Right lobe of liver (tissue), 6 donors: ENCODE data around the gene SUFU. TPM values are rescaled to one million over a fixed set of nuclear protein-coding genes. Genes with fewer than 3 reads are reported as not detected.
A peak's percentile ranks its signal among the peaks of the same experiment; 100 is the strongest.

Source experiments
- ATAC-seq, 4 donors: fragments of 200-7000 bp; cut with Tn5 transposase; one replicate each; pipeline ENCODE4 v1.9.1; 2020; ENCODE audit warnings: mild to moderate bottlenecking in 4 of 4, moderate library complexity in 4 of 4
- DNase-seq, 3 donors: peaks; one replicate each; pipeline ENCODE4 v3.0.0-alpha.2; 2020
- H3K27ac ChIP-seq, 3 donors: fragments of 200-600 bp; one replicate each; pipeline ENCODE4 v1.8.0; 2022
- H3K27me3 ChIP-seq, 2 donors: fragments of 200-600 bp; one replicate each; pipeline ENCODE4 v1.8.0; 2022
- H3K36me3 ChIP-seq, 4 donors: fragments of 200-600 bp; sonication (generic) in 1 of 4; one replicate each; pipeline versions ENCODE4 v1.5.1 to v1.8.0; 2017 to 2022; ENCODE audit warnings: control low read depth in 1 of 4
- H3K4me1 ChIP-seq, 4 donors: fragments of 200-600 bp; sonication (generic) in 1 of 4; one replicate each; pipeline versions ENCODE4 v1.5.1 to v1.8.0; 2017 to 2022; ENCODE audit warnings: control low read depth in 1 of 4
- H3K4me3 ChIP-seq, 3 donors: fragments of 200-600 bp; one replicate each; pipeline ENCODE4 v1.8.0; 2022
- H3K9me3 ChIP-seq, 4 donors: fragments of 200-600 bp; sonication (generic) in 1 of 4; one replicate each; pipeline versions ENCODE4 v1.5.1 to v1.8.0; 2017 to 2022; ENCODE audit warnings: control low read depth in 1 of 4
- CTCF ChIP-seq, 4 donors: fragments of 200-600 bp in 3 of 4; fragments of 450-650 bp in 1 of 4; IDR thresholded peaks; one replicate each; pipeline versions ENCODE4 v1.5.1 to v1.8.0; 2016 to 2022; ENCODE audit warnings: antibody characterized with exemption in 4 of 4, mild to moderate bottlenecking in 2 of 4
- POLR2A ChIP-seq: fragments of 450-650 bp; IDR thresholded peaks from one replicate; pipeline ENCODE4 v1.6.1; 2017; ENCODE audit warnings: antibody characterized with exemption, mild to moderate bottlenecking
- WGBS: methylation state at CpG from one replicate; pipeline ENCODE4 v1.1.6; 2018; ENCODE audit warnings: low coverage, low lambda C conversion rate; ENCODE audit not compliant: insufficient coverage; ENCODE audit errors: missing lambda C conversion rate; 5-methylcytosine and 5-hydroxymethylcytosine counted together
- intact Hi-C, 2 donors: fragments of 100-400 bp; cut with DNase I; formaldehyde crosslinking; loops; one replicate each; pipeline versions ENCODE4 v1.11.2 to v1.14.1; 2022
- total RNA-seq, 6 experiments: library from RNA; depleted of rRNA in 2 of 6; stranded (reverse); fragments of >200 nt in 2 of 6; fragmentation: NEBNext Ultra II Directional in 3 of 6; extraction: Animal tissue kit (Norgen Biotek cat#: 25700) in 3 of 6; gene quantifications; one replicate each; pipeline versions ENCODE4 v1.1.0 to v1.2.4, GENCODE V29; 2016 to 2023
- donor health status: DM: no; HTN: yes; CAD: no.
- donor health status: DM: no; HTN: no; CAD: no.
- donor health status: DM: no; HTN: no; CAD: no.
- donor health status: DM: no; HTN: yes; CAD: no.
- donor health status: DM: no; HTN: yes; CAD: no.

The SUFU gene
- total RNA-seq, 6 experiments from 2014 or later, result 4.2 to 6.2 (median 5.1) TPM

- TF ChIP-seq POLR2A (no peak), CTCF (IDR thresholded peaks at IDR 0.05) (no peak)
- Histone ChIP-seq H3K4me3 (no peak overlapping the region), H3K27ac (no peak overlapping the region), H3K27me3 (no peaks in the 10 kb centered on the region), H3K4me1 (no peaks in the 10 kb centered on the region), H3K9me3 (no peaks in the 10 kb centered on the region), H3K36me3 (peaks cover 0 to 50% (median 26%) of the 10 kb centered on the region in 4 donors)
- ATAC-seq (no peak), DNase-seq (no peak)
- intact Hi-C loops, result no loop called here
Observed at GRCh38 chr10:102479651-102480050, 24.1 kb upstream of the SUFU start.

- peak in 1 of 3 donors; percentile 44 for DNase-seq
- intact Hi-C loops, result no loop called here
- WGBS, result 90% methylated on average over 6 of the region's 9 CpGs
- Histone ChIP-seq H3K36me3 (peaks cover 0 to 57% (median 29%) of the 10 kb centered on the region in 4 donors), H3K4me3 (no peak overlapping the region), H3K27me3 (no peaks in the 10 kb centered on the region), H3K4me1 (no peaks in the 10 kb centered on the region), H3K9me3 (no peaks in the 10 kb centered on the region), H3K27ac (no peak overlapping the region)
- TF ChIP-seq POLR2A (no peak), CTCF (IDR thresholded peaks at IDR 0.05) (no peak)
- ATAC-seq, result no peak
Observed at GRCh38 chr10:102480396-102480795, 23.4 kb upstream of the SUFU start.

- no peaks in the 10 kb centered on the region for H3K27me3 ChIP-seq
- peaks cover 6 to 91% (median 43%) of the 10 kb centered on the region in 4 donors for H3K36me3 ChIP-seq
- 98% methylated on average over 6 of the region's 13 CpGs for WGBS
- no peaks in the 10 kb centered on the region for H3K9me3 ChIP-seq
- ATAC-seq, result no peak
- no peak overlapping the region for H3K27ac ChIP-seq
- H3K4me1 ChIP-seq, result no peaks in the 10 kb centered on the region
- intact Hi-C loops, result no loop called here
- no peak for TF ChIP-seq CTCF (IDR thresholded peaks at IDR 0.05)
- no peak for TF ChIP-seq POLR2A
- no peak overlapping the region for H3K4me3 ChIP-seq
- peak in 1 of 3 donors; percentile 27 for DNase-seq
Observed at GRCh38 chr10:102484021-102484420, 19.8 kb upstream of the SUFU start.

- peaks cover 6 to 95% (median 47%) of the 10 kb centered on the region in 4 donors for H3K36me3 ChIP-seq
- WGBS, result 91% methylated on average over 11 of the region's 18 CpGs
- ATAC-seq (no peak), DNase-seq (peak in 1 of 3 donors; percentile 33)
- intact Hi-C loops, result no loop called here
- TF ChIP-seq CTCF (IDR thresholded peaks at IDR 0.05) (no peak), POLR2A (no peak)
- no peaks in the 10 kb centered on the region for H3K4me1 ChIP-seq
- H3K27me3 ChIP-seq, result no peaks in the 10 kb centered on the region
- no peak overlapping the region for H3K4me3 ChIP-seq
- no peaks in the 10 kb centered on the region for H3K9me3 ChIP-seq
- no peak overlapping the region for H3K27ac ChIP-seq
Observed at GRCh38 chr10:102485093-102485784, 18.5 kb upstream of the SUFU start.
